ENCODE data around the gene DNAJB8. TPM values are rescaled to one million over a fixed set of nuclear protein-coding genes. Genes with fewer than 3 reads are reported as not detected.

Gene DNAJB8
- polyA plus RNA-seq, 2 of the 4 experiments (the other 2 are of a cell fraction): not detected

DNA sequence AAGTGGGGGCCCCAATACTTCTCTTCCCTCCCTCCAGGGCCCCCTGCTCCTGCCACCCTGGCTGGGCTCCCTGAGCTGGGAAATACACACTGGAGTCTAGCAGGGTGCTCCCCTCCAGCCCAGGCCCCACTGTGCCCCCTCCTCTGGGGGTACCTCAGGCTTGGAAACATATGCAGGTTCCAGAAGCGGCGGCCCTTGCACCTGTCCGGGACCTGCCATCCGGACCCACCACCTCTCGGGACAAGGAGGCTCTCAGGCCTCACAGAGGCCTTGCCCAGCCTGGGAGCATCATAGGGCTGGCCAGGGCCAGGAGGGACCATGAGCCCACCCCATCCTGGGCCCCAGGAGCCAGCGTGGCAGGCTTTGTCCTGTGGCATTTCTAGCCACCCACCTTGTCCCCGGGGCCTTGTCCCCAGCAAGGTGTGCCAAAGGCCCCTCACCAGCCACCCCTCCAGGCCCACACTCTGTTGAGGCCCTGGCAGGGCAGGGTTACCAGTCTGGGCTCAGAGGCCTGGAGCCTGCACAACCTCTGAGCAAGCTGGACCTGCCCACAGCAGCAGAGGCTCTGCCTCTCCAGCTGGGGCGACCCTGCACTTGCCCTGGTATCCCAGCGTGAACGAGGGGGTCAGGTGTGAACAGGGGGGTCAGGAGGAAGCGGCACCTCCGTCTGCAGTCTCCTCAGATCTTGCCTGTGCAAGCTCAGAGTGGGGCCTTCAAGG is 45.8 kb downstream of the DNAJB8 start:
- DNase-seq (ENCODE audit: low read depth in 1 of 2, low spot score in 1 of 2) (no peak), ATAC-seq (no peak), FAIRE-seq (no peak)
- Histone ChIP-seq H3K4me3 (no peak overlapping the region), H3K27ac (peak overlapping the region in 1 of 2 experiments; percentile 41; a peak in 1 of 6 replicates), H3K4me2 (no peak overlapping the region), H3K4me1 (peaks cover 22% of the 10 kb centered on the region), H3K9me3 (no peaks in the 10 kb centered on the region)
- TF ChIP-seq NPAS2 (CRISPR knock-in tag; IDR thresholded peaks at IDR 0.05; ENCODE audit: borderline replicate concordance): no peak
- no peak for TF ChIP-seq BHLHE40 (IDR thresholded peaks at IDR 0.05; ENCODE audit: low read depth, low read length)
- no peak for TF ChIP-seq ZNF302 (CRISPR knock-in tag; IDR thresholded peaks at IDR 0.05)
- no peak for TF ChIP-seq FOSL2 (IDR thresholded peaks at IDR 0.05)
- no peak for TF ChIP-seq FOSL2 (CRISPR knock-in tag; IDR thresholded peaks at IDR 0.05)
- TF ChIP-seq JUNB (IDR thresholded peaks at IDR 0.05): no peak
- no peak for TF ChIP-seq RNF2 (IDR thresholded peaks at IDR 0.05; ENCODE audit: borderline replicate concordance, low read depth)
- TF ChIP-seq HDAC2 (IDR thresholded peaks at IDR 0.05): no peak
- TF ChIP-seq GATA3 (IDR thresholded peaks at IDR 0.05; ENCODE audit: borderline replicate concordance): no peak
- TF ChIP-seq, protein P1, sequence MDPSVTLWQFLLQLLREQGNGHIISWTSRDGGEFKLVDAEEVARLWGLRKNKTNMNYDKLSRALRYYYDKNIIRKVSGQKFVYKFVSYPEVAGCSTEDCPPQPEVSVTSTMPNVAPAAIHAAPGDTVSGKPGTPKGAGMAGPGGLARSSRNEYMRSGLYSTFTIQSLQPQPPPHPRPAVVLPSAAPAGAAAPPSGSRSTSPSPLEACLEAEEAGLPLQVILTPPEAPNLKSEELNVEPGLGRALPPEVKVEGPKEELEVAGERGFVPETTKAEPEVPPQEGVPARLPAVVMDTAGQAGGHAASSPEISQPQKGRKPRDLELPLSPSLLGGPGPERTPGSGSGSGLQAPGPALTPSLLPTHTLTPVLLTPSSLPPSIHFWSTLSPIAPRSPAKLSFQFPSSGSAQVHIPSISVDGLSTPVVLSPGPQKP (IDR thresholded peaks at IDR 0.05; ENCODE audit: low read depth, low read length): no peak
- TF ChIP-seq RFX5 (IDR thresholded peaks at IDR 0.05): no peak
- no peak for TF ChIP-seq HOXA7 (CRISPR knock-in tag; IDR thresholded peaks at IDR 0.05)
- TF ChIP-seq, protein P2, sequence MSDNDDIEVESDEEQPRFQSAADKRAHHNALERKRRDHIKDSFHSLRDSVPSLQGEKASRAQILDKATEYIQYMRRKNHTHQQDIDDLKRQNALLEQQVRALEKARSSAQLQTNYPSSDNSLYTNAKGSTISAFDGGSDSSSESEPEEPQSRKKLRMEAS (IDR thresholded peaks at IDR 0.05): no peak
- TF ChIP-seq HOXB13 (CRISPR knock-in tag; IDR thresholded peaks at IDR 0.05; ENCODE audit: low read depth): no peak
- no peak for TF ChIP-seq ZFP36 (IDR thresholded peaks at IDR 0.05; ENCODE audit: borderline replicate concordance, partially characterized antibody)
- TF ChIP-seq, protein P3, sequence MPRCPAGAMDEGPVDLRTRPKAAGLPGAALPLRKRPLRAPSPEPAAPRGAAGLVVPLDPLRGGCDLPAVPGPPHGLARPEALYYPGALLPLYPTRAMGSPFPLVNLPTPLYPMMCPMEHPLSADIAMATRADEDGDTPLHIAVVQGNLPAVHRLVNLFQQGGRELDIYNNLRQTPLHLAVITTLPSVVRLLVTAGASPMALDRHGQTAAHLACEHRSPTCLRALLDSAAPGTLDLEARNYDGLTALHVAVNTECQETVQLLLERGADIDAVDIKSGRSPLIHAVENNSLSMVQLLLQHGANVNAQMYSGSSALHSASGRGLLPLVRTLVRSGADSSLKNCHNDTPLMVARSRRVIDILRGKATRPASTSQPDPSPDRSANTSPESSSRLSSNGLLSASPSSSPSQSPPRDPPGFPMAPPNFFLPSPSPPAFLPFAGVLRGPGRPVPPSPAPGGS (IDR thresholded peaks at IDR 0.05): no peak
- TF ChIP-seq CHD2 (IDR thresholded peaks at IDR 0.05; ENCODE audit: low read length, partially characterized antibody): no peak
- no peak for TF ChIP-seq ESRRA (IDR thresholded peaks at IDR 0.05; ENCODE audit: borderline replicate concordance, low read length)
- TF ChIP-seq SREBF2 (IDR thresholded peaks at IDR 0.05): no peak
- TF ChIP-seq, protein P4, sequence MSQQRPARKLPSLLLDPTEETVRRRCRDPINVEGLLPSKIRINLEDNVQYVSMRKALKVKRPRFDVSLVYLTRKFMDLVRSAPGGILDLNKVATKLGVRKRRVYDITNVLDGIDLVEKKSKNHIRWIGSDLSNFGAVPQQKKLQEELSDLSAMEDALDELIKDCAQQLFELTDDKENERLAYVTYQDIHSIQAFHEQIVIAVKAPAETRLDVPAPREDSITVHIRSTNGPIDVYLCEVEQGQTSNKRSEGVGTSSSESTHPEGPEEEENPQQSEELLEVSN (IDR thresholded peaks at IDR 0.05; ENCODE audit: borderline replicate concordance, low read depth): no peak
- 40% methylated on average over 2 of the region's 12 CpGs for WGBS (ENCODE audit: missing lambda C conversion rate)
- CTCF ChIA-PET: interaction anchor here (0.6 to 1.5 kb wide), 2 partner anchors 9 to 163 kb away, joined by 3 to 4 read pairs; no protein-coding TSS in a partner anchor
- POLR2A ChIA-PET: no interaction called here

DNA sequence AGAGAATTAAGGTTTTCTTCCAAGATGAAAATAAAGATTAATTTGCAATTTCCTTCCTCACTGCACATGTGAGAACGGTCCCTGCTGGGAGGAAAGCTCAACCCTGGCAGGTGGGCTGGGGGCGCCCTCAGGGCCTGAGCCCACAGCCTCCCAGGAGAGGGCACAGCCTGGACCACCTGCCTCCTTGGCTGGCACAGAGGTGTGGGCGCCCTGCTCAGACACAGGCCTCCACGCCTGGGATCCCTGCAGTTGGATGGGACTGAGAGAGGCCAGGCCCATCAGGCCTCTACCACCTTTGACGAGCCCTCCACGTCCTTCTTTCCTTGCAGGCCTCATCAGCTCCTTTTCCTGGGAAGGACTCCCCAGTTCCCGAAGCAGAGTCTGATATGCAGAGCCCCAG is 46.4 kb downstream of the DNAJB8 start:
- ChIA-PET CTCF (no interaction called here), POLR2A (no interaction called here)
- peaks cover 25% of the 10 kb centered on the region for H3K4me1 ChIP-seq
- TF ChIP-seq CEBPB (IDR thresholded peaks at IDR 0.05) (no peak), JUN (IDR thresholded peaks at IDR 0.05) (no peak), CBX8 (IDR thresholded peaks at IDR 0.05) (no peak)
- H3K4me2 ChIP-seq: no peak overlapping the region
- no peaks in the 10 kb centered on the region for H3K9me3 ChIP-seq
- no peak overlapping the region for H3K4me3 ChIP-seq
- ATAC-seq: no peak
- no peak for FAIRE-seq
- no peak for DNase-seq (ENCODE audit: low read depth in 1 of 2, low spot score in 1 of 2)
- 0 out of 6 replicates have a peak overlapping the region, but pooled peaks of 1 of the 2 experiments have one; percentile 24 for H3K27ac ChIP-seq
- 86% methylated on average over 4 of the region's 7 CpGs for WGBS (ENCODE audit: missing lambda C conversion rate)

All from A549 (cell line).